DND-41 (cell line): Measurements from ENCODE around the gene TTC39A.
A peak's percentile ranks its signal among the peaks of the same experiment; 100 is the strongest.

Experiments used
- ATAC-seq: fragments of 200-7000 bp; cut with Tn5 transposase; 3 replicates; pipeline ENCODE4 v1.9.1; 2021; ENCODE audit warnings: low read depth; ENCODE audit not compliant: insufficient read depth
- DNase-seq: peaks from one replicate; pipeline ENCODE4 v3.0.0-alpha.2; 2020
- H2AFZ ChIP-seq: 2 replicates; pipeline ENCODE4 v1.6.0; 2012; ENCODE audit warnings: low read depth, low read length
- H3K27ac ChIP-seq: 2 replicates; pipeline ENCODE4 v1.5.1; 2012; ENCODE audit warnings: low read length, inconsistent platforms
- H3K27me3 ChIP-seq: fragments of 200-600 bp; sonication (generic); 2 replicates; pipeline ENCODE4 v1.6.0; 2012; ENCODE audit warnings: low read length, mild to moderate bottlenecking, inconsistent platforms; ENCODE audit not compliant: insufficient read depth, poor library complexity
- H3K36me3 ChIP-seq: 2 replicates; pipeline ENCODE4 v1.5.1; 2012; ENCODE audit warnings: low read length, inconsistent platforms; ENCODE audit not compliant: insufficient read depth
- H3K4me1 ChIP-seq: 2 replicates; pipeline ENCODE4 v1.5.1; 2012; ENCODE audit warnings: mild to moderate bottlenecking, low read length; ENCODE audit not compliant: insufficient read depth
- H3K4me2 ChIP-seq: 2 replicates; pipeline ENCODE4 v1.6.0; 2012; ENCODE audit warnings: mild to moderate bottlenecking, moderate library complexity, low read length, inconsistent platforms; ENCODE audit not compliant: insufficient read depth
- H3K4me3 ChIP-seq, 2 experiments: fragments of 200-600 bp in 1 of 2; shearing (Covaris generic) in 1 of 2; 2 replicates each; pipeline ENCODE4 v1.5.1; 2012 to 2016; ENCODE audit warnings: inconsistent platforms in 2 of 2, low read length in 2 of 2, mild to moderate bottlenecking in 2 of 2, low read depth in 1 of 2, moderate library complexity in 1 of 2
- H3K79me2 ChIP-seq: 2 replicates; pipeline ENCODE4 v1.6.0; 2012; ENCODE audit warnings: low read length, inconsistent platforms; ENCODE audit not compliant: insufficient read depth
- H3K9ac ChIP-seq: 2 replicates; pipeline ENCODE4 v1.6.0; 2012; ENCODE audit warnings: low read depth, mild to moderate bottlenecking, inconsistent platforms, low read length, moderate library complexity
- H3K9me3 ChIP-seq: 2 replicates; pipeline ENCODE4 v1.5.1; 2012; ENCODE audit warnings: low read length, moderate library complexity, mild to moderate bottlenecking, inconsistent platforms; ENCODE audit not compliant: insufficient read depth, severe bottlenecking
- H4K20me1 ChIP-seq: 2 replicates; pipeline ENCODE4 v1.6.0; 2012; ENCODE audit warnings: low read length; ENCODE audit not compliant: insufficient read depth
- CTCF ChIP-seq: IDR thresholded peaks from 2 replicates; pipeline ENCODE4 v1.5.1; 2012; ENCODE audit warnings: borderline replicate concordance, low read length, moderate library complexity, mild to moderate bottlenecking; ENCODE audit not compliant: poor library complexity, severe bottlenecking; ENCODE audit errors: extremely low read depth
- EZH2 ChIP-seq: IDR thresholded peaks from 3 replicates; pipeline ENCODE4 v1.6.1; 2012; ENCODE audit warnings: borderline replicate concordance, low read depth, mild to moderate bottlenecking, moderate library complexity, low read length, inconsistent platforms; ENCODE audit not compliant: severe bottlenecking

The TTC39A gene

GRCh38 chr1:51237351-51238033 is 92.9 kb downstream of the TTC39A start:
- Histone ChIP-seq H3K4me2 (peak overlapping the region; percentile 64), H3K27me3 (no peaks in the 10 kb centered on the region), H3K27ac (no peak overlapping the region; the same call in 1 of the 2 replicates), H3K36me3 (no peaks in the 10 kb centered on the region), H3K9ac (peak overlapping the region; percentile 90), H2AFZ (no peak overlapping the region), H4K20me1 (peaks cover 20% of the 10 kb centered on the region), H3K9me3 (no peaks in the 10 kb centered on the region), H3K79me2 (peaks cover 66% of the 10 kb centered on the region), H3K4me3 (peak overlapping the region; percentile 47 to 76; a peak in 3 of 4 replicates), H3K4me1 (peaks cover 60% of the 10 kb centered on the region)
- ATAC-seq (no peak), DNase-seq (no peak)
- no peak for TF ChIP-seq CTCF
- TF ChIP-seq EZH2: no peak
